HL-60 (cell line): ENCODE data around the gene JMJD7.

Experiments used
- POLR2AphosphoS5 ChIP-seq: IDR thresholded peaks from 2 replicates; pipeline ENCODE4 v1.6.1; 2012; ENCODE audit warnings: low read depth
- SPI1 ChIP-seq: IDR thresholded peaks from 2 replicates; pipeline ENCODE4 v1.6.1; 2012; ENCODE audit warnings: low read depth, mild to moderate bottlenecking, borderline replicate concordance
- TF ChIP-seq, protein P1 (sequence below): IDR thresholded peaks from one replicate; pipeline ENCODE4 v1.5.1; 2011; ENCODE audit warnings: low read length, control low read depth, inconsistent platforms; ENCODE audit not compliant: insufficient read depth

GRCh38 chr15:41817327-41817726, 10.6 kb upstream of the JMJD7 start:
- no peak for TF ChIP-seq POLR2AphosphoS5
- TF ChIP-seq, protein P1, sequence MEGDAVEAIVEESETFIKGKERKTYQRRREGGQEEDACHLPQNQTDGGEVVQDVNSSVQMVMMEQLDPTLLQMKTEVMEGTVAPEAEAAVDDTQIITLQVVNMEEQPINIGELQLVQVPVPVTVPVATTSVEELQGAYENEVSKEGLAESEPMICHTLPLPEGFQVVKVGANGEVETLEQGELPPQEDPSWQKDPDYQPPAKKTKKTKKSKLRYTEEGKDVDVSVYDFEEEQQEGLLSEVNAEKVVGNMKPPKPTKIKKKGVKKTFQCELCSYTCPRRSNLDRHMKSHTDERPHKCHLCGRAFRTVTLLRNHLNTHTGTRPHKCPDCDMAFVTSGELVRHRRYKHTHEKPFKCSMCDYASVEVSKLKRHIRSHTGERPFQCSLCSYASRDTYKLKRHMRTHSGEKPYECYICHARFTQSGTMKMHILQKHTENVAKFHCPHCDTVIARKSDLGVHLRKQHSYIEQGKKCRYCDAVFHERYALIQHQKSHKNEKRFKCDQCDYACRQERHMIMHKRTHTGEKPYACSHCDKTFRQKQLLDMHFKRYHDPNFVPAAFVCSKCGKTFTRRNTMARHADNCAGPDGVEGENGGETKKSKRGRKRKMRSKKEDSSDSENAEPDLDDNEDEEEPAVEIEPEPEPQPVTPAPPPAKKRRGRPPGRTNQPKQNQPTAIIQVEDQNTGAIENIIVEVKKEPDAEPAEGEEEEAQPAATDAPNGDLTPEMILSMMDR, result no peak
- TF ChIP-seq SPI1, result no peak
